ENCODE data around the gene MAFG. TPM values are rescaled to one million over a fixed set of nuclear protein-coding genes. Genes with fewer than 3 reads are reported as not detected.

The MAFG gene
- total and polyA plus RNA-seq, 2 of the 13 experiments (the other 11 are each of a cell fraction or from before 2014, with no cell fraction given), result 14.5 to 20.0 TPM

DNA sequence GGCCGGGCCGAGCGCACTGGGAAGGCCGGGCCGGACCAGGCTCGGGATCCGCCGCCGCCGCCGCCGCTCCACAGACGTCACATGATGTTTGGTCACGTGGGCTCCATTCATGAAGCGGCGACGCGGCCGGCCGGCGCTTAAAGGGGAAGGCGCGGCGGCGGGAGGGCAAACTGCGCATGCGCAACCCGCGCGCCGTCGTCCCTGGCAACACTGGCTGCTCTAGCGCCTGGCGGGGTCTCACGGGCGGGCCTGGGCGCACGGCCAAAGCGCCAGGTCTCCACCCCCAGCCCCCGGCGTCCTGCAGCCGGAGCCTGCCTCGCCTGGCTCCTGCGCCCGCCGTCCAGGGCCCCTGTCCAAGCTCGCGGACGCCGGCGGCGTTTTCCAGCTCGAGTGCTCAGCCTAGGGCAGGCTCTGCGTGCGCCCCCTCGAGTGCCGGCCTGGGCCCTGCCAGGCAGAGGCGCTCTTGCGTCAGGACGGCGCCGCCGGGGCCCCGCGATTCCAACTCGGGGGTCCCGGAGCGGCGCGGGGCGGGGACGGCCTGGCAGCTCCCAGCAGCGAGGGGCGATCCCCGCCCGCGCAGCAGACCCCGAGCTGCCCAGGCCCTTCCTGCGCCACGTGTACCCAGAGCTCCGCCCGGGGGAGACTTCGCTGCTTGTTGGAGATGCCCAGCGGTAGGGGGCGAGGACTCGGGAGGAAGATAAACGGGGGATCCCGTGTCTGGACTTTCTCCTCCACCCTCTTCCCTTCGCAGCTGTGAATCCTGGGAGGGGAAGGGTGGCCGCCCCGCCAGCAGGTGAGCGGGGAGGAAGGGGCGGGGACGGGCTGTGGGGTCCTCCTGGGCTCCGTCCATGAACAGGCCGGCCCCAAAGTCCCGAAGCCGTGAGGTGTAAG is at the start of gene MAFG (continued):
- peak; percentile 92 for TF ChIP-seq GLI4 (CRISPR knock-in tag; IDR thresholded peaks at IDR 0.05; ENCODE audit: borderline replicate concordance)
- TF ChIP-seq MEIS1 (CRISPR knock-in tag; IDR thresholded peaks at IDR 0.05; ENCODE audit: borderline replicate concordance), result peak; percentile 69; the same call in 1 of the 2 replicates
- peak; percentile 76; the same call in 1 of the 2 replicates for TF ChIP-seq SP5 (CRISPR knock-in tag; IDR thresholded peaks at IDR 0.05; ENCODE audit: borderline replicate concordance, low read depth)
- TF ChIP-seq NBN (conservative IDR thresholded peaks at IDR 0.05), result no peak
- no peak for TF ChIP-seq GTF2F1 (IDR thresholded peaks at IDR 0.05; ENCODE audit: low read length)
- no peak for TF ChIP-seq ZKSCAN1 (IDR thresholded peaks at IDR 0.05; ENCODE audit: low read length)
- no peak for TF ChIP-seq GLMP (CRISPR knock-in tag; IDR thresholded peaks at IDR 0.05; ENCODE audit: borderline replicate concordance)
- TF ChIP-seq, protein P1, sequence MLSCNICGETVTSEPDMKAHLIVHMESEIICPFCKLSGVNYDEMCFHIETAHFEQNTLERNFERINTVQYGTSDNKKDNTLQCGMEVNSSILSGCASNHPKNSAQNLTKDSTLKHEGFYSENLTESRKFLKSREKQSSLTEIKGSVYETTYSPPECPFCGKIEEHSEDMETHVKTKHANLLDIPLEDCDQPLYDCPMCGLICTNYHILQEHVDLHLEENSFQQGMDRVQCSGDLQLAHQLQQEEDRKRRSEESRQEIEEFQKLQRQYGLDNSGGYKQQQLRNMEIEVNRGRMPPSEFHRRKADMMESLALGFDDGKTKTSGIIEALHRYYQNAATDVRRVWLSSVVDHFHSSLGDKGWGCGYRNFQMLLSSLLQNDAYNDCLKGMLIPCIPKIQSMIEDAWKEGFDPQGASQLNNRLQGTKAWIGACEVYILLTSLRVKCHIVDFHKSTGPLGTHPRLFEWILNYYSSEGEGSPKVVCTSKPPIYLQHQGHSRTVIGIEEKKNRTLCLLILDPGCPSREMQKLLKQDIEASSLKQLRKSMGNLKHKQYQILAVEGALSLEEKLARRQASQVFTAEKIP (CRISPR knock-in tag; IDR thresholded peaks at IDR 0.05; ENCODE audit: borderline replicate concordance), result no peak
- no peak for TF ChIP-seq ZNF382 (CRISPR knock-in tag; IDR thresholded peaks at IDR 0.05; ENCODE audit: borderline replicate concordance)
- TF ChIP-seq, protein P2, sequence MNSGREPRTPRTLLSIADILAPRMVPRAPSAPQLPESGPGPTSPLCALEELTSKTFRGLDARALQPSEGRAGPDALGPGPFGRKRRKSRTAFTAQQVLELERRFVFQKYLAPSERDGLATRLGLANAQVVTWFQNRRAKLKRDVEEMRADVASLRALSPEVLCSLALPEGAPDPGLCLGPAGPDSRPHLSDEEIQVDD (CRISPR knock-in tag; IDR thresholded peaks at IDR 0.05; ENCODE audit: borderline replicate concordance), result peak; percentile 72; the same call in 1 of the 2 replicates
- TF ChIP-seq ZNF12 (CRISPR knock-in tag; IDR thresholded peaks at IDR 0.05), result no peak
- TF ChIP-seq ZFX (CRISPR knock-in tag; IDR thresholded peaks at IDR 0.05; ENCODE audit: low read depth), result peak; percentile 92
- TF ChIP-seq, protein P3, sequence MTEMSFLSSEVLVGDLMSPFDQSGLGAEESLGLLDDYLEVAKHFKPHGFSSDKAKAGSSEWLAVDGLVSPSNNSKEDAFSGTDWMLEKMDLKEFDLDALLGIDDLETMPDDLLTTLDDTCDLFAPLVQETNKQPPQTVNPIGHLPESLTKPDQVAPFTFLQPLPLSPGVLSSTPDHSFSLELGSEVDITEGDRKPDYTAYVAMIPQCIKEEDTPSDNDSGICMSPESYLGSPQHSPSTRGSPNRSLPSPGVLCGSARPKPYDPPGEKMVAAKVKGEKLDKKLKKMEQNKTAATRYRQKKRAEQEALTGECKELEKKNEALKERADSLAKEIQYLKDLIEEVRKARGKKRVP (CRISPR knock-in tag; IDR thresholded peaks at IDR 0.05), result peak in 1 of 2 experiments; percentile 79; a peak in 2 of 4 replicates
- TF ChIP-seq NFIB (CRISPR knock-in tag; IDR thresholded peaks at IDR 0.05; ENCODE audit: borderline replicate concordance), result no peak
- TF ChIP-seq, protein P4, sequence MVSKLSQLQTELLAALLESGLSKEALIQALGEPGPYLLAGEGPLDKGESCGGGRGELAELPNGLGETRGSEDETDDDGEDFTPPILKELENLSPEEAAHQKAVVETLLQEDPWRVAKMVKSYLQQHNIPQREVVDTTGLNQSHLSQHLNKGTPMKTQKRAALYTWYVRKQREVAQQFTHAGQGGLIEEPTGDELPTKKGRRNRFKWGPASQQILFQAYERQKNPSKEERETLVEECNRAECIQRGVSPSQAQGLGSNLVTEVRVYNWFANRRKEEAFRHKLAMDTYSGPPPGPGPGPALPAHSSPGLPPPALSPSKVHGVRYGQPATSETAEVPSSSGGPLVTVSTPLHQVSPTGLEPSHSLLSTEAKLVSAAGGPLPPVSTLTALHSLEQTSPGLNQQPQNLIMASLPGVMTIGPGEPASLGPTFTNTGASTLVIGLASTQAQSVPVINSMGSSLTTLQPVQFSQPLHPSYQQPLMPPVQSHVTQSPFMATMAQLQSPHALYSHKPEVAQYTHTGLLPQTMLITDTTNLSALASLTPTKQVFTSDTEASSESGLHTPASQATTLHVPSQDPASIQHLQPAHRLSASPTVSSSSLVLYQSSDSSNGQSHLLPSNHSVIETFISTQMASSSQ (IDR thresholded peaks at IDR 0.05; ENCODE audit: low read depth), result no peak
- TF ChIP-seq, protein P4 (CRISPR knock-in tag; IDR thresholded peaks at IDR 0.05; ENCODE audit: borderline replicate concordance), result no peak; the same call in 1 of the 2 replicates
- no peak for TF ChIP-seq MEF2D (CRISPR knock-in tag; IDR thresholded peaks at IDR 0.05)
- TF ChIP-seq MBD4 (IDR thresholded peaks at IDR 0.05; ENCODE audit: borderline replicate concordance, low read length), result no peak
- no peak for TF ChIP-seq ZFP1 (CRISPR knock-in tag; IDR thresholded peaks at IDR 0.05)
- TF ChIP-seq KDM6A (CRISPR knock-in tag; IDR thresholded peaks at IDR 0.05; ENCODE audit: low read depth), result no peak
- no peak; the same call in 1 of the 2 replicates for TF ChIP-seq HES4 (CRISPR knock-in tag; IDR thresholded peaks at IDR 0.05; ENCODE audit: borderline replicate concordance)

All from HepG2 (cell line).